HG03060 (cell line): ENCODE data around the gene RTBDN.

Source experiments
- ATAC-seq: cut with Tn5 transposase; IDR thresholded peaks from one replicate; pipeline ENCODE4 v1.9.1; 2021; ENCODE audit warnings: low read depth, moderate number of reproducible peaks; ENCODE audit not compliant: unreplicated experiment

RTBDN gene

DNA sequence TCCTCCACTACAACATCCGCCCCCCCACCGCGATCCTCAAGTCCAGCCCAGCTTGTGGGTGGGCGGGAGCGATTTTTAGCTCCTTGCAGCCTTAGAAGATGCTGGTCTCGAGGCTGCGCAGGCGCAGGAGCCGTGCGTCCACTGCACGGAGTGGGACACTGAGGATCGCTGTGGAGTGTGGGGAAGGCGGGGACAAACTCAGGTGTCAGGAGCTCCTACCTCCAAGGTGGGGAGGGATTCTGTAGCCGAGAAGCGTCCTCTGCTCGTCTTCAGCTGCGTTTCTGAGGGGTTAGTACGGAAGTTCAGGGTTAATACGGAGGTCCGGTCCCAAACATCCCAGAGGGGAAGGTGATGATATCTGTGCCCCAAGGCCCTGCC lies at the start of gene RTBDN:
Gene RTBDN (minus strand): TSS at position 14 of the 378 bp plus-strand sequence. CDS start 4,600 bp downstream, outside the sequence.
- ATAC-seq, result no peak

DNA sequence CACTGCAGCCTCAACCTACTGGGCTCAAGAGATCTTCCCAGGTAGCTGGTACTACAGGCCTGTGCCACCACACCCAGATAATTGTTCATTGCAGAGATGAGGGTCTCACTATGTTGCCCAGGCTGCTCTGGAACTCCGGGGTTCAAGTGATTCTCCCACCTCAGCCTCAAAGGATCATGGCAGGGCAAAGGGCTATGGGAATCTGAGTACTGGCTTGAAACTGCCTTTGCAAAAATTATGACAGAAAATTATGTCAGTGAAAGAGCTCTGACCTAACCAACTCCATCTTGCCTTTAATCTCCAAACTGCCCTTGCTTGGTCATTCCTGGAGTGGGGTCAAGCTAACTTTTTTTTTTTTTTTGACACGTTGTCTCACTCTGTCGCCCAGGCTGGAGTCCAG lies 48.2 kb upstream of the RTBDN start:
- ATAC-seq, result no peak

DNA sequence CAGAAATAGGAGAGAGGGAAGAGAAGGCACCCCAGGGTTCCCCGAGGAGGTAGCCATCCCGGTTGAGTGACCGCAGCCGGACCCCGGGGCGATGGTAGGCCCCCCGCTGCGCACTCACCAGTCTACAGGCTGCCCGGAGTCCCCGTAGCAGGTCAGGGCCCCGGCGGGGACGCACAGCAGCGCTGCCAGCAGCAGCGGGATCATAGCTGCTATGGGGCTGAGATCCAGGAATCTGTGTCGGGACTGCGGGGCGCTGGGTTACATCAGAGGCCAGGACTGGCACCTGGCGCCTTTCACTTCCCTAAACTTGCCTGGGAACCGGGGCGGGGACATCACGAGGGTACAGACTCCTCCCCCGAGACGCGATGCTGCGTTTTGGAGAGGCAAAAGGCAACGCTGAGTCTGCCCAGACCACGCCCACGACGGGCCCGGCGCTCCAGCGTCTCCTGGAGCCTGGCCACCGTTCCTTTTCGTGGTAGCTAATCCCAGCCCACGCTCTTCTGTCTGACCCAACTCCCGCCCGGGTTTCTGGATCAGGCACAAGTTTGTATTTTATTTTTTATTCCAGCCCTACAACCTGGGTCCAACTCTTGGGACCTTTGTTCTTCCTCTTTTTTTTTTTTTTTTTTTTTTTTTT lies 46.9 kb upstream of the RTBDN start, which contains the start of gene DNASE2:
Gene DNASE2 (minus strand): TSS at position 278 of the 637 bp plus-strand sequence. CDS start 74 bp downstream, at position 204.
- ATAC-seq, result peak; percentile 57

DNA sequence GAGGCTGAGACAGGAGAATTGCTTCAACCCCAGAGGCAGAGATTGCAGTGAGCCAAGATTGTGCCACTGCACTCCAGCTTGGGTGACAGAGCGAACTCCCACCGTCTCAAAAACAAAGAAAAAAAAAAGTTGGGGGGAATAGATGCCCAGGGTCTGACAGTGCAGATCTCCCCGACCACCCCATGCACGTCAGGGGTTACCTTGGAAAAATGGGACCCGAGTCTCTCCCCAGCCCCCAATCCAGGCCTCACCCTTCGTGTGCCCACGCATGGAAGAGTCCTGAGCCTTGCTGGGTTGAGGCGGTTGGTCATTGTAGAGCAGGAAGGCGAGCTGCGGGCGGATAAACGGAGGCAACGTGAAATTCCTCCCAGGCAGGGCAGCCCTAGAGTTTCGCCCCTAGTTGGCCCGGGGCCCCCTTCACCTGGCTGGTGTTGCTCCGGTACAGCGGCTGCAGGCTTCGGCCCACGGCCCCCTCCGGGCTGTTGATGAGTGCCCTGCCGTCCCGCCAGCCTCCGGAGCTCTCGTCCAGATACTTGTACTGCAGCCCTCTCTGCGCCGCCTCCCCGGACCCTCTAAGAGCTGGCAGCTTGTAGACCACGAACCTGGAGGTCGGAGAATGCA lies 46.3 kb upstream of the RTBDN start:
- ATAC-seq, result no peak

DNA sequence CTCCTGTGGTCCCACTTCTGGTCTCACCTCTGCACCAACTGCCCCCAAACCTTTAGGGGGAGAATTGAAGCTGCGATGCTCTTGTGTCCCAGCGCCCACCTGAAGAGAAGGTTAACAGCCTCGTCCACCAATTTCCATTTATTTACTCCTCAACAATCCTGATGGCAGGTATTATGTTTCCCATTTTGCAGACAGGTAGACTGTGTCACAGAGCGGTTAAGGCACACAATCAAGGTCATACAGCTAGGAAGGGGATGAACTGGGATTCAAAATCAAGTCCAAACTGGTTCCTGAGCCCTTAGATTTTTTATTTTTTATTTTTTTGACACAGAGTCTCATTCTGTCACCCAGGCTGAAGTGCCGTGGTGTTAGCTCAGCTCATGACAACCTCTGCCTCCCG lies 40.7 kb upstream of the RTBDN start:
- no peak for ATAC-seq

DNA sequence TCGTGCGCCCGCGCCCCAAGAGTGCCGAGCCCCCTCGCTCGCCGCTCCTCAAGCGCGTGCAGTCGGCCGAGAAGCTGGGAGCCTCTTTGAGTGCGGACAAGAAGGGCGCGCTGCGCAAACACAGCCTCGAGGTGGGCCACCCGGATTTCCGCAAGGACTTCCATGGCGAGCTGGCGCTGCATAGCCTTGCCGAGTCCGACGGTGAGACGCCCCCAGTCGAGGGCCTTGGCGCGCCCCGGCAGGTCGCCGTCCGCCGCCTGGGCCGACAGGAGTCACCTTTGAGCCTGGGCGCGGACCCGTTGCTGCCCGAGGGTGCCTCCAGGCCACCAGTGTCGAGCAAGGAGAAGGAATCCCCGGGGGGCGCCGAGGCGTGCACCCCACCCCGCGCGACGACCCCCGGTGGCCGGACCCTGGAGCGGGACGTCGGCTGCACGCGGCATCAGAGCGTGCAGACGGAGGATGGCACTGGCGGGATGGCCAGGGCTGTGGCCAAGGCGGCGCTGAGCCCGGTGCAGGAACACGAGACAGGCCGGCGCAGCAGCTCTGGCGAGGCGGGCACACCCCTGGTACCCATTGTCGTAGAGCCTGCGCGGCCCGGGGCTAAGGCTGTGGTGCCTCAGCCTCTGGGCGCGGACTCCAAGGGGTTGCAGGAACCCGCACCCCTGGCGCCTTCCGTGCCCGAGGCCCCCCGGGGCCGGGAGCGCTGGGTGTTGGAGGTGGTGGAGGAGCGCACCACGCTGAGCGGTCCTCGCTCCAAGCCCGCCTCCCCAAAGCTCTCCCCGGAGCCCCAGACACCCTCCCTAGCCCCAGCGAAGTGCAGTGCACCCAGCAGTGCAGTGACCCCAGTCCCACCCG lies 39.7 kb upstream of the RTBDN start:
- no peak for ATAC-seq

DNA sequence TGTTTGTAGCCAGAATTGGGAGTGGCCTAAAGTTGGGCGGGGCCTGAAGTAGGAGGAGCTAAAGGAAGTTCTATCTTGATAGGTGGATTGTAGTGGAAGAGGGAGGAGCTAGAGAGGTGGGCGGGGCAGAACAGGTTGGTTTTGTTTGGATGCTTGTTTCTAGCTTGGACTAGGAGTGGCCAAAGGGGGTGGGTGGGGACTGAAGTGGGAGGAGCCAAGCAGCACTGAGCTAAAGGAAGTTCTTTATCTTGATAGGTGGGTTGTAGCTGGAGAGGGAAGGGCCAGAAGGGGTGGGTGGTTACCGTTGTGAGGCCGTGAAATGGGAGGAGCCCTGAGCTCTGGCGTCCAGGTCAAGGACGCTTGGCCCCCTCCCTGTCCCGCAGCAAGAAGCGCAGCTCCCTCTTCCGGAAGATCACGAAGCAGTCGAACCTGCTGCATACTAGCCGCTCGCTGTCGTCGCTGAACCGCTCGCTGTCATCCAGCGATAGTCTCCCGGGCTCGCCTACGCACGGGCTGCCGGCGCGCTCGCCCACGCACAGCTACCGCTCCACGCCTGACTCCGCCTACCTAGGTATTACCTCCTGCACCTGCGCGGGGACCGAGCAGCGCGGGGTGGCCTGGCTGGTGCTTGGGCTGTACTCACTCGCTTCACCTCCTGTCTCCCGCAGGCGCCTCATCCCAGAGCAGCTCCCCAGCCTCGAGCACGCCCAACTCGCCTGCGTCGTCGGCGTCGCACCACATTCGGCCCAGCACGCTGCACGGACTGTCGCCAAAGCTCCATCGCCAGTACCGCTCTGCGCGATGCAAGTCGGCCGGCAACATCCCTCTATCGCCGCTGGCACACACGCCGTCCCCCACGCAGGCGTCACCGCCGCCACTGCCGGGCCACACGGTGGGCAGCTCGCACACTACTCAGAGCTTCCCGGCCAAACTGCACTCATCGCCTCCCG lies 38.8 kb upstream of the RTBDN start:
- peak; percentile 43 for ATAC-seq

DNA sequence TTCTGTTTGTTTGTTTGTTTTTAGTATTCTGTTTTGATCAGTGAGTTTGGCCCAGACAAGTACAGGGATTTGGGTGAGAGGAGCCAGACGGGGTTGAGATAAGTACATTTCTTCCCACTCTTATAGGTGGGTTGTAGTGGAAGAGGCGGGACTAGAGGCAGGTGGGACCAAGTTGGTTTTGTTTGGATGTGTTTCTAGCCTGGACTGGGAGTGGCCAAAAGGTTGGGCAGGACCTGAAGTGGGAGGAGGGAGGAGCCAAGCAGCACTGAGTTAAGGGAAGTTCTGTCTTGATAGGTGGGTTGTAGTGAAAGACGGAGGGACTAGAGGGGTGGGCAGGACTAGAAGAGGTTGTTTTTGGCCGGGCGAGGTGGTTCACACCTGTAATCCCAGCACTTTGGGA lies 37.9 kb upstream of the RTBDN start:
- ATAC-seq, result no peak

DNA sequence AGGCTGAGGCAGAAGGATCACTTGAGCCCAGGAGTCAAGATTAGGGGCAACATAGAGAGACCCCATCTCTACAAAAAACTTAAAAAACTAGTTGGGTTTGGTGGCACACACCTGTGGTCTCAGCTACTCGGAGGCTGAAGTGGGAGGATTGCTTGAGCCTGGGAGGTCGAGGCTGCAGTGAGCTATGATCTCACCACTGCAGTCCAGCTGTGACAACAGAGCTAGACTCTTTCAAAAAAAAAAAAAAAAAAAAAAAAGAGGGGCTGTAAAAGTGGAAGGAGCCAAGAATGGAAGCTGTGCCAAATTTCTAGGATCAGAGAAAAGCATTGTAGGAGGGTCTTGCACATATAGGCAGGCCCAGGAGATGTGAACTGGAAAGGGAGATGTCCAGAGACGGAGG lies 37.3 kb upstream of the RTBDN start:
- ATAC-seq, result no peak

DNA sequence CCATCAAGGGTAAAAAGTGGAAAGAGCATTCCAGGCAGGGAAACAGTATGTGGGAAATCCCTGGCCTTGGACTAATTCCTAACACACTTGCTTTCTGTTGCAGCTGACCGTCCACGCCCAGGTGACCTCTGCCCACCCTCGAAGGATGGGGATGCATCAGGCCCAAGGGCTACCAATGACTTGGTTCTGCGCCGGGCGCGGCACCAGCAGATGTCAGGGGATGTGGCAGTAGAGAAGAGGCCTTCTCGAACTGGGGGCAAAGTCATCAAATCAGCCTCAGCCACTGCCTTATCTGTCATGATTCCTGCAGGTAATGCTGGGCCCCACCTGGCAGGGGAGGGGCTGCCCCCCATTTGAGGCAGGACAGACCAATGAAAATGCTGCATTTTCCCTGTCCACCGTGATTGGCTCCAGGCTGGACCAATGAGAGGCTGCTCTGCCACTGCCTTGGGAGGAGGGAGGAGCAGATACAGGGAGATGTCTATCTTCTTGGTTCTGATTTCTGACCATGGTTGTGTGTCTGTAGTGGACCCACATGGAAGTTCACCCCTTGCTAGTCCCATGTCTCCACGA lies 34.2 kb upstream of the RTBDN start:
- no peak for ATAC-seq

DNA sequence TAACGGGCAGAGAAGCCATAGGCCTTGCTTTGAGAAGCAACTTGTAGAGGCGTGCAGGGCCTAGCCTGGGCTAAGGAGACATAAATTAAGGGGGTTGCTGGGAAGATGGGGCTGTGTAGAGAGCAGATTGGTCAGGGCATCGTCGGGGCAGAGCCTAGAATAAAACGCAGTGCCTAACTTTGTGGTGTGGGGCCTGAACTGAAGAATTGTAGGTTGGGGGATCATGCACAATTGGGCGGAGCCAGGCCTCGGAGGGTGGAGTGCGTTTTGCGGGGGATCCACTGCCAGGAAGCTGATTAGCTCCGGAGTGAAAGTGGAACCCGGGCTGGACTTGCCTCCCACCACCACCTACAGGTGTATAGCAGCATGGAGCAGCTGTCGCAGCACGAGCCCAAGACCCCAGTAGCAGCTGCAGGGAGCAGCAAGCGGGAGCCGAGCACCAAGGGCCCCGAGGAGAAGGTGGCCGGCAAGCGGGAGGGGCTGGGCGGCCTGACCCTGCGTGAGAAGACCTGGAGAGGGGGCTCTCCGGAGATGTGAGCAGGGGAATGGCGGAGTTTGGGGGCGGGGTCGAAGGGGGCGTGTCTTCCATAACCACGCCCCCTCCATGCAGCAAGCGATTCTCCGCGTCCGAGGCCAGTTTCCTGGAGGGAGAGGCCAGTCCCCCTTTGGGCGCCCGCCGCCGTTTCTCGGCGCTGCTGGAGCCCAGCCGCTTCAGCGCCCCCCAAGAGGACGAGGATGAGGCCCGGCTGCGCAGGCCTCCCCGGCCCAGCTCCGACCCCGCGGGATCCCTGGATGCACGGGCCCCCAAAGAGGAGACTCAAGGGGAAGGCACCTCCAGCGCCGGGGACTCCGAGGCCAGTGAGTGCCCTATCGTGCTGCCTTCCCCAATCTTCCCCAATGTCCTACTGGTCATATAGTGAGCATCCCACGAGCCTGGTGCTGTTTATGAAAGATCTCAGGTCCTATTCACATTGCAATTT lies 33.0 kb upstream of the RTBDN start:
- ATAC-seq, result no peak

DNA sequence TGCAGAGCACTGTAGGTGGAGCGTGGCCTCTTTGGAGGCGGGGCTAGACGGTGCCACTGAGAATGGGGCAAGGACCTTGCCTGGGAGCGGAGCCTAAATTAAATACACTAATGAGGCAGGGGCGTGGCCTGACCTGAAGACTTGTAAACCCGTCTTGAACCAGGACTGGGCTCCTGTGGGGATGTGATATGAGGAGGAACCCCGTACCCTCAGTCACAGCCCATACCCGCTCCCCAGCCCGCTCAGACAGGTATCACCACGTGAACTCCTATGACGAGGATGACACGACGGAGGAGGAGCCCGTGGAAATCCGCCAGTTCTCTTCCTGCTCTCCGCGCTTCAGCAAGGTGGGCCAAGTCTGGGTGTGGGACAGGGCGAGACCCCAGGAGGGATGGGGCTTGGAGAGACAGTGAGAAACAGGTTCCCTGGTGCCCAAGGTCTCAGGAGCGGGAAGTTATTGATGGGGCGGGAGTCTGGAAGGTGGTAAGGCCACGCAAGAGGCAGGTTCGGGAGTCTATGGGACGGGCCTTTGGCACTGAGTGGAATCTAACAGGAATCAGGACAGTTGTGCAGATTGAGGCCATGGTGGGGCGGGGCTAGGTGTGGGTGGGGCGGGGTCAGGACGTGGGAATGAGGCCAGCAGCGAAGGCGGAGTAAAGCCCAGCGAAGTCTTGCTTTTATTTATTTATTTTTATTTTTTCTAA lies 32.2 kb upstream of the RTBDN start:
- ATAC-seq, result no peak

DNA sequence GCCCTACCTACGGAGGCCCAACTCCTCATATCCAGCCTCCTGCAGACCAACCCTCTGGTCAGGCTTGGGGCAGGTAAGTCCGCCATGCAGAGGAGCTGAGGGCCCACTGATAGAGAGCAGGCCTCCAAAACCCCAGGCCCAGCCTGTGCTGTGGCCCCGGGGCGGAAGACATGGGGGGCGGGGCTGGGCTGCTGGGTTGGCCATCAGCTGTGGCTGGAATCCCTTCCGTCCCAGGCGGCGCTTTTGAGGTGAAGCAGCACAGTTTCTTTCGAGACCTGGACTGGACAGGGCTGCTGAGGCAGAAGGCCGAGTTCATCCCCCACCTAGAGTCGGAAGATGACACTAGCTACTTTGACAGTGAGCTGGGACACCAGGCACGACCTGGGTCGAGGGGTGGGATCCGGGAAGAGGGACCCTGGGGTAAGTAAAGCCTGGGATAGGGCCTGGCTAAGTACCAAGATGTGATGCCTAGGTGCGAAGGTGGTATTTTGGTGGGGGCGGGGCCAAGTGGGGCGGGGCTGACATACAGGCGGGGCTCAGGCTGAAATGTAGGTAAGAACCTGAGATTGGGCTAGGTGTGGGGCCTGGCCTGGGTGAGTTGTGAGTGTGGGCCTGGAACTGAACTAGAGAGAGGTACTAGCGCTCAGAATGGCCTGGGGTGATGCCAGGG lies 31.5 kb upstream of the RTBDN start:
- no peak for ATAC-seq

DNA sequence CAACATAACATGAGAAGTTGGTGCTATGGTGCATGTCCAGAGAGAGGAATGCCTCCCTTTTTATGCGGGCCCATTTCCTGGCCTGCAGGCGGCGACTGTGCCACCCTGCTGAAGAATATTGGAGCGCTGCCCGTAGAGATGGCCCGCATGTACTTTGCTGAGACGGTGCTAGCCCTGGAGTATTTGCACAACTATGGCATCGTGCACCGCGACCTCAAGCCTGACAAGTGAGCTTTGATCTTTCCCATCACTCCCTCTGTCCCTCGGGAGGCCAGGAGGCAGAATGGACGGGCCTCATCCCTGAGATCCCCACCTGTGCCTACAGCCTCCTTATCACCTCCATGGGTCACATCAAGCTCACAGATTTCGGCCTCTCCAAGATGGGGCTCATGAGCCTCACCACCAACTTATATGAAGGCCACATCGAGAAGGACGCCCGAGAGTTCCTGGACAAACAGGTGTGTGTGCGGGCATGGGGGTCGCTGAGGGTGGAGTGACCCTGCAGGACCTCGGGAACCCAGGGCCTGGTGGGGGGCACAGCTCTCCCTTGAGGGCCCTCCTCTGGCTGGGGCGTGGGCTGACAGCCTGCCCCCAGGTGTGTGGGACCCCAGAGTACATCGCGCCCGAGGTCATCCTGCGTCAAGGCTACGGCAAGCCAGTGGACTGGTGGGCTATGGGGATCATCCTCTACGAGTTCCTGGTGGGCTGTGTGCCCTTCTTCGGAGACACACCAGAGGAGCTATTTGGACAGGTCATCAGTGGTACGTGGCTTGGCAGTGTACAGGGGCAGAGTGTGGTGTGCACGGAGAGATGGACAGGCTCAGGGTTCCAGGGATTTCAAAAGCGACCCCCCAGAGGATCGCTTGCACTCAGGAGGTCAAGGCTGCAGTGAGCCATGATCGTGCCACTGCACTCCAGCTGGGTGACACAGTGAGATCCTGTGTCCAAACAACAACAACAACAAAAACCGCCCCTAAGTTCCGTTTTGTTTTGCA lies 30.6 kb upstream of the RTBDN start:
- no peak for ATAC-seq

DNA sequence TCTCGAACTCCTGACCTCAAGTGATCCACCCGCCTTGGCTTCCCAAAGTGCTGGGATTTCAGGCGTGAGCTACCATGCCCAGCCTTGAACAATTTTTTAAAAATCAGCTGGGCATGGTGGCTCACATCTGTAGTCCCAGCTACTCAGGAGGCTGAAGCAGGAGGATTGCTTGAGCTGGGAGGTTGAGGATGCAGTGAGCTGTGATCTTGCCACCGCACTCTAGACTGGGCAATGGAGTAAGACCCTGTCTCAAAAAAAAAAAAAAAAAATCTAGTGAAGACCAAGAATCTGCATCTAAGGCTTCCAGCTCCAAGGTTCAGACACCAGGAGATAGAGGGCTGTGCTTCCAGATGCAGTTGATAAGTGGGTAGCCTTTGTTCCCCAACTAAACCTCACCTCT lies 29.8 kb upstream of the RTBDN start:
- no peak for ATAC-seq

DNA sequence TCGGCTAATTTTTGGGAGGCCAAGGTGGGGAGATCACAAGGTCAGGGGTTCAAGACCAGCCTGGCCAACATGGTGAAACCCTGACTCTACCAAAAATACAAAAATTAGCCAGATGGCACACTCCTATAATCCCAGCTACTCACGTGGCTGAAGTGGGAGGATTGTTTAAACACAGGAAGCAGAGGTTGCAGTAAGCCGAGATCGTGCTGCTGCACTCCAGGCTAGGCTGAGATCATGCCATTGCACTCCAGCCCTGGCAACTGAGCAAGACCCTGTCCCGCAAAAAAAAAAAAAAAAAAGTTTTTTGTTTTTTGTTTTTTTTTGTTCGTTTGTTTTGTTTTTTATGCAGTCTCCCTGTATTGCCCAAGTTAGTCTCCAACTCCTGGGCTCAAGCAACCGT lies 25.2 kb upstream of the RTBDN start:
- ATAC-seq, result no peak
